Mammary epithelial cell (primary cell): ENCODE results near the gene PEBP1.

Experiments used
- CTCF ChIP-seq, 2 donors: IDR thresholded peaks in 1 of 2; conservative IDR thresholded peaks in 1 of 2; 2 replicates each; pipeline ENCODE4 v1.5.1; 2011 to 2012; ENCODE audit warnings: inconsistent platforms in 2 of 2, low read length in 2 of 2, mild to moderate bottlenecking in 2 of 2, control low read depth in 1 of 2, low read depth in 1 of 2; ENCODE audit not compliant: insufficient read depth in 1 of 2; ENCODE audit errors: extremely low read depth in 1 of 2
- EZH2 ChIP-seq: IDR thresholded peaks from 2 replicates; pipeline ENCODE4 v1.6.1; 2012; ENCODE audit warnings: low read length, inconsistent platforms, borderline replicate concordance

DNA sequence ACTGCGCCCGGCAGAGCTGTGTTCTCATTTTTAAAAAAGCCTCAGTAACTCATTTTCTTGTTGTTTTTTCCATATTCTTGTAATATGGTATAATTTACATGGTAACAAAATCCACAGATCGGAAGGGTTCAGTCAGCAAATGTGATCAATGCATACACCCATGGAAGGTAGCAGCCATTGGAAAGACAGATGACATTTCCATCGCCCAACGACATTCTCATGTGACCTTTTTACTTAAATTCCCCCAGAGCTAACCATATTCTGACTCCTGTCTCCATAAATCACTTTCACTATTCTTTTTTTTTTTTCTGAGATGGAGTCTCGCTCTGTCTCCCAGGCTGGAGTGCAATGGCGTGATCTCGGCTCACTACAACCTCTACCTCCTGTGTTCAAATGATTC is 4.9 kb downstream of the PEBP1 start:
- no peak for TF ChIP-seq CTCF (conservative IDR thresholded peaks at IDR 0.05 in 1 of 2, IDR thresholded peaks at IDR 0.05 in 1 of 2; ENCODE audit: extremely low read depth in 1 of 2, insufficient read depth in 1 of 2, low read depth in 1 of 2, low read length in 2 of 2)
- TF ChIP-seq EZH2, result no peak
